Muscle layer of duodenum (tissue), 2 donors: ENCODE measurements around the gene CDHR5.

Experiments used
- H3K27ac ChIP-seq: one replicate; pipeline ENCODE4 v1.7.0; 2013; ENCODE audit warnings: mild to moderate bottlenecking, low read length
- H3K27me3 ChIP-seq: one replicate; pipeline ENCODE4 v1.7.0; 2013; ENCODE audit warnings: low read depth, mild to moderate bottlenecking, control low read depth, low read length
- H3K36me3 ChIP-seq, 2 donors: one replicate each; pipeline ENCODE4 v1.7.0; 2013; ENCODE audit warnings: low read length in 2 of 2, control low read depth in 1 of 2, mild to moderate bottlenecking in 1 of 2; ENCODE audit not compliant: insufficient read depth in 2 of 2, control insufficient read depth in 1 of 2
- H3K4me1 ChIP-seq, 2 donors: one replicate each; pipeline ENCODE4 v1.7.0; 2013; ENCODE audit warnings: low read length in 2 of 2, mild to moderate bottlenecking in 2 of 2, control low read depth in 1 of 2, moderate library complexity in 1 of 2; ENCODE audit not compliant: insufficient read depth in 2 of 2, control insufficient read depth in 1 of 2
- H3K4me3 ChIP-seq, 2 donors: one replicate each; pipeline ENCODE4 v1.7.0; 2013; ENCODE audit warnings: low read length in 2 of 2, low read depth in 1 of 2, mild to moderate bottlenecking in 1 of 2
- H3K9me3 ChIP-seq, 2 donors: one replicate each; pipeline ENCODE4 v1.7.0; 2013; ENCODE audit warnings: low read length in 2 of 2, control low read depth in 1 of 2, mild to moderate bottlenecking in 1 of 2; ENCODE audit not compliant: control insufficient read depth in 1 of 2
- donor health status: healthy.

The CDHR5 gene

GRCh38 chr11:569158-569885, 55.4 kb downstream of the CDHR5 start:
- Histone ChIP-seq H3K4me1 (peaks cover 0 to 19% of the 10 kb centered on the region in 2 donors), H3K27me3 (no peaks in the 10 kb centered on the region), H3K36me3 (no peaks in the 10 kb centered on the region), H3K4me3 (peak overlapping the region; percentile 38 to 48), H3K27ac (no peak overlapping the region), H3K9me3 (no peaks in the 10 kb centered on the region)

DNA sequence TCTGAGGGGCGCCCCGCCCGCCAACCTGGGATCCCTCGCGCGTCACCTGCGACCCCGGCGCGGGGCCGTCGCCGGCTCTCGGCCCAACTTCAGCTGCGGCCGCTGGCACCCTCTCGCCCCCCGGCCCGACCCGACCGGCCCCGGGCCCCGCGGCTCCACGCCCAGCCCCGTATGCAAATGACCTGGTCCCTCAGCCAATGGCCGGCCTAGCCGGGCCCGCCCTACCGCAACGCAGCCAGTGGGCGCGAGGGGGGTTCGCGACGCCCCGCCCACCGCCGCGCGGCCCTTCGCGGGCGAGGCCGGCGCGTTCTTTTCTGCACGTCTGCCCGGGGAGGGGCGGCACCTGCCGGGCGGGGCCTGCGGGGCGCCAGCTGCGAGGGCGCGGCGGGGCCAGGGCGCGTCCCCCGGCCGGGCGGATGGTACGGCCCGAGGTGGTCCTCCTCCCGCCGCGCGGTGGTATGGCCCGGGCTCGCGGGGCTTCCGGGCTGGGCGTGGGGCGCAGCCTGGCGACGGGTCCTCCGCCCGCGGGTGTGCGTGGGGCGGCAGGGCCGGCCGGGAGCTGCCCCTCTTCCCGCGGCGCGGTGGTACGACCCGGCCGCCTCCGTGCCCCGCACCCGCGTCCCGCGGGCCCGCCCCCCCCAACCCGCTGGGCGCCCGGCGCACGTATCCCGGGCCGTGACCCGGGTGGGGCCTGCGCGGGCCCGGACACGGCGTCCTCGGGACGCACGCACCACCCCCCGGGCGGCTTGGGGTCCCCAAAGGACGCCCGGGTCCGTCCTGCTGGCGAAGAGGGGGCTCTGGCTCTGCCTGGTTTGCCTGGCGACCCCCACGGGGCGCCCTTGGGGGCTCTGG, 56.2 kb downstream of the CDHR5 start:
- H3K4me1 ChIP-seq = peaks cover 0 to 17% of the 10 kb centered on the region in 2 donors
- no peaks in the 10 kb centered on the region for H3K36me3 ChIP-seq
- peak overlapping the region; percentile 48 to 53 for H3K4me3 ChIP-seq
- H3K27me3 ChIP-seq = no peaks in the 10 kb centered on the region
- no peak overlapping the region for H3K27ac ChIP-seq
- no peaks in the 10 kb centered on the region for H3K9me3 ChIP-seq

DNA sequence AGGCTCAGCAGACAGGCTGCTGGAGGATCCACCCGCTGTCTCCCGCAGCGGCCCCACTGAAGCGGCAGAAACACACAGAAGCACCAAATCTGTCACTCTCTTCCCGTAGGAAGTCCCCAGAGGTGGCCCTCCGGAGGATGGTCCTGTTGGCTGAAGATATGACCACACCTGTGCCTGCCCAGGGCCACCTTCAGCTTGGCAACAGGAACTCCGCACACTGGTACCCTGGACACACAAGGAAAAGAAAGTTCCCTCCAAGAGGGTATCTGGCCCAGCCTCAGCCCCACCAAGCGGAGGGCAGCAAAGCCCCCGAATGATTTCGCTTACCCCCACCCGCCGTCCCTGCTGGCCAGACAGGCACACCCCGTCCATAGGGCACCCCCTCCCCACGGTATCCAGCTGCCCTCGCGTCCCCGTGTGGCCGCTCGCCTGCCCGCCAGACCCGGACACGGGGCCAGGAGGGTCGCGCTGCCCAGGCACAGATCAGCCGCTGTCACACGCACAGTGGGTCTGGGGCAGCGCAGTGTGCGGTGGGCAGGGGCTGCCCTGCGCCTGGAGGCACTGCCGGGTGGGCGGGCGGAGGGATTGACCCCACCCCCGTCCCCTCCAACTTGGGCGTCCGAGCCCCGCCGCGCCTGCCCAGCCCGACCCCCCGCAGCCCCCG, 57.0 kb downstream of the CDHR5 start:
- H3K27me3 ChIP-seq = no peaks in the 10 kb centered on the region
- H3K4me3 ChIP-seq = peak overlapping the region in 1 of 2 donors; percentile 53
- H3K9me3 ChIP-seq = no peaks in the 10 kb centered on the region
- no peaks in the 10 kb centered on the region for H3K36me3 ChIP-seq
- H3K27ac ChIP-seq = no peak overlapping the region
- peaks cover 0 to 13% of the 10 kb centered on the region in 2 donors for H3K4me1 ChIP-seq

GRCh38 chr11:567011-567628, 57.6 kb downstream of the CDHR5 start:
- H3K27ac ChIP-seq = no peak overlapping the region
- peaks cover 0 to 13% of the 10 kb centered on the region in 2 donors for H3K4me1 ChIP-seq
- H3K9me3 ChIP-seq = no peaks in the 10 kb centered on the region
- no peaks in the 10 kb centered on the region for H3K27me3 ChIP-seq
- H3K4me3 ChIP-seq = no peak overlapping the region
- H3K36me3 ChIP-seq = no peaks in the 10 kb centered on the region
